PFSK-1 (cell line): ENCODE results near the gene TNFRSF4.

Experiments used
- FOXP2 ChIP-seq: optimal IDR thresholded peaks from 2 replicates; pipeline ENCODE3; 2011; ENCODE audit warnings: borderline replicate concordance, control low read depth, inconsistent platforms; ENCODE audit not compliant: insufficient read depth; ENCODE audit errors: extremely low read length, extremely low read depth
- POLR2AphosphoS5 ChIP-seq: IDR thresholded peaks from 2 replicates; pipeline ENCODE4 v1.6.1; 2012; ENCODE audit warnings: low read depth, mild to moderate bottlenecking, control low read depth, low read length, moderate library complexity
- SIN3A ChIP-seq: IDR thresholded peaks from 2 replicates; pipeline ENCODE4 v1.6.1; 2012; ENCODE audit warnings: mild to moderate bottlenecking, low read length, moderate library complexity, borderline replicate concordance; ENCODE audit not compliant: insufficient read depth
- TAF1 ChIP-seq: IDR thresholded peaks from 2 replicates; pipeline ENCODE4 v1.6.1; 2012; ENCODE audit warnings: low read length, control low read depth, borderline replicate concordance; ENCODE audit not compliant: insufficient read depth
- TF ChIP-seq, protein P1 (sequence below), 2 experiments: IDR thresholded peaks; 2 replicates each; pipeline versions ENCODE4 v1.6.1 to v1.8.0; 2011 to 2012; ENCODE audit warnings: low read depth in 2 of 2, low read length in 2 of 2, control low read depth in 1 of 2, inconsistent platforms in 1 of 2, mild to moderate bottlenecking in 1 of 2, moderate library complexity in 1 of 2; ENCODE audit not compliant: insufficient read depth in 1 of 2

Gene TNFRSF4

DNA sequence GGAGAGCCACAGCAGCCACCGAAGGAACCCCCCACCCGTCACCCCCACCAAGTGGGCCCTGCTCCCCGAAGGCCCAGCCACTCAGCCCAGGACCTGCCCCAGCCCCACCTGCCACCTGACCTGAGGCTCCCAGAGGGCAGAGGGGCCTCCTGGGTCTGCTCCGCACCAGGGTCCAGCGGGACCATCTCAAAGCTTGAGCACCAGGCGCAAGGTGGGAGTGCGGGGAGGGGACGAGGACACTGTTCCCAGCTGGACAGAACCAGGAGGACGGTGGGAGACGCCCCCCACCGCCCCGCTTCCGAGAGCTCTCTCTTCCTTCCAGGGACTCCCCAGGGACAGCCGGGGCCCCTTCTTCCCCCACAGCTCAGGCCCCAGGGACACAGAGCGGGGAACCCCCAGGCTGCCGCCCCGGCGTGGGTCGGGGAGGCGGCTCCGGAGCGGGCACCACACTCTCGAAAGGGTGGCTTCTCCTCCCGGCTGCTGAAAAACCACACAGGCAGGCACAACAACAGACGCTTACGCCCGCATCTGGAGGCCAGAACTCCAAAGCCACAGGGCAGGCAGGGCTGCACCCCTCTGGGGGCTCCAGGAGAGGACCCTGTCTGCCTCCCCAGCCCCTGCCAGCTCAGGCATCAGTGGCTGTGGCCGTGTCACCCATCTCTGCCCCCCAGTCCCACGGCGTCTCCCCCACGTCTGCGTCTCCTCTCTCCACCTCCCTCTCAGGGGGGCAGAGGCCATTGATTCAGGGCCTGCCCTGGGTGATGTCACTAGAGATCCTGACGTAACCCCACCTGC lies 42.2 kb downstream of the TNFRSF4 start:
- TF ChIP-seq SIN3A (no peak), FOXP2 (no peak), TAF1 (no peak), POLR2AphosphoS5 (no peak)
- TF ChIP-seq, protein P1, sequence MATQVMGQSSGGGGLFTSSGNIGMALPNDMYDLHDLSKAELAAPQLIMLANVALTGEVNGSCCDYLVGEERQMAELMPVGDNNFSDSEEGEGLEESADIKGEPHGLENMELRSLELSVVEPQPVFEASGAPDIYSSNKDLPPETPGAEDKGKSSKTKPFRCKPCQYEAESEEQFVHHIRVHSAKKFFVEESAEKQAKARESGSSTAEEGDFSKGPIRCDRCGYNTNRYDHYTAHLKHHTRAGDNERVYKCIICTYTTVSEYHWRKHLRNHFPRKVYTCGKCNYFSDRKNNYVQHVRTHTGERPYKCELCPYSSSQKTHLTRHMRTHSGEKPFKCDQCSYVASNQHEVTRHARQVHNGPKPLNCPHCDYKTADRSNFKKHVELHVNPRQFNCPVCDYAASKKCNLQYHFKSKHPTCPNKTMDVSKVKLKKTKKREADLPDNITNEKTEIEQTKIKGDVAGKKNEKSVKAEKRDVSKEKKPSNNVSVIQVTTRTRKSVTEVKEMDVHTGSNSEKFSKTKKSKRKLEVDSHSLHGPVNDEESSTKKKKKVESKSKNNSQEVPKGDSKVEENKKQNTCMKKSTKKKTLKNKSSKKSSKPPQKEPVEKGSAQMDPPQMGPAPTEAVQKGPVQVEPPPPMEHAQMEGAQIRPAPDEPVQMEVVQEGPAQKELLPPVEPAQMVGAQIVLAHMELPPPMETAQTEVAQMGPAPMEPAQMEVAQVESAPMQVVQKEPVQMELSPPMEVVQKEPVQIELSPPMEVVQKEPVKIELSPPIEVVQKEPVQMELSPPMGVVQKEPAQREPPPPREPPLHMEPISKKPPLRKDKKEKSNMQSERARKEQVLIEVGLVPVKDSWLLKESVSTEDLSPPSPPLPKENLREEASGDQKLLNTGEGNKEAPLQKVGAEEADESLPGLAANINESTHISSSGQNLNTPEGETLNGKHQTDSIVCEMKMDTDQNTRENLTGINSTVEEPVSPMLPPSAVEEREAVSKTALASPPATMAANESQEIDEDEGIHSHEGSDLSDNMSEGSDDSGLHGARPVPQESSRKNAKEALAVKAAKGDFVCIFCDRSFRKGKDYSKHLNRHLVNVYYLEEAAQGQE (IDR thresholded peaks at IDR 0.05; ENCODE audit: insufficient read depth in 1 of 2, low read depth in 2 of 2, low read length in 2 of 2): no peak

DNA sequence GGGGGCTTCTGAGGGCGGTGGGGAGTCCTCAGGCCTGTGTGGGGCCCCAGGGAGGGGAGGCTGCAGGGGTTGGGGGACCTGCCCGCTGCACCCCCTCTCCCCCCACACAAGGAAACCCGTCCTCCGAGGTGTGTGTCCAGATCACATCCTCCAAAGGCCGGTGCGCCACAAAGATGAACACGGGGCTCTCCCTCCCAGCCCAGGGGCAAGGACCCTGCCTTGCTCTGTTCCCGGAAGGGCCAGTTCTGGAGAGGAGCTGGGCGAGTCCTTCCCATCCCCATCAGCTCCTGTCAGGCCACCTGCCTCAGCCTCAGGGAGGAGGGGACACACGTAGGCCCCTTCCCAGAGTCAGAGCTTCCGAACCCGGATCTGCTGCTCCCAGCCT lies 42.8 kb downstream of the TNFRSF4 start:
- TF ChIP-seq POLR2AphosphoS5: no peak

DNA sequence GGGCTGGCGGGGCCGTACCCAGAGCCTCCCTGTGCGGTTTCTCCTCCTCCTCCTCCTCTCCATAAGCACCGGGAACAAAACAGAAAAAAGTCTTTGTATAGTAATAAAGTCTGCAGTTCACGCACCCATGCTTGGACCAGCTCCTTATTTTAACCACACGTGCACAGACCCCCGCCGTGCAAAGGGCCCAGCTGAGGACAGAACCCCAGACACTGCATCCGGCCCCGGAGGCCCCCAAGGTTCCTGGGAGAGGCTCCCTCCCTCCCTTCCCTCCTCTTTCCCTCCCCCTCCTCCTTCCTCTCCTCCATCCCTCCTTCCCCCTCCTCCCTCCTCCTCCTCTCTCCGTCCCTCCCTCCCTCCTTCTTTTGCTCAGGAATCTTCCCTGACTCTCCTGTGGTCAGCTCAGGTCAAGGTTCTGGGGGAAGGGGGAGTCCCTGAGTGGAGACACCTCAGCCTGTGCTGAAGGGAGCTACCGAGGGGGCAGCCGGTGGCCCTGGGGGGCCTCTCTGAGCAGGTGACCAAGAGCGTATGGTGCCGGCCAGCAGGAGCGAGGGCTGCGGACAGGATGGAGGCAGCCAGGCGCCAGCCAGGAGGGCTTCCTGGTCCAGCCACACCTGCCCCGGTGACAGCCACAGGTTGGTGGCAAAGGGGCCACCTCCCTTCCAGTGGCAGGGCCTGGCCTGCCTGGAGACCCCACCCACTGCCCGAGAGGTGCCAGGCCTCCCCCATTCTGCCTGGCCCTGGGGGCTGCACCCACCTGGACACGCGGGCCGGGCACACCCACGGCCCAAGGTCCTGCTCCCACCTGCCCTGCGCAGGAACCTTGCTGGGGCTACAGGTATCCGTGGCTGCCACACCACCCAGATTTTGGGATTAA lies 43.5 kb downstream of the TNFRSF4 start:
- TF ChIP-seq TAF1 (no peak), POLR2AphosphoS5 (no peak), SIN3A (no peak), FOXP2 (no peak)
- TF ChIP-seq, protein P1 (IDR thresholded peaks at IDR 0.05; ENCODE audit: insufficient read depth in 1 of 2, low read depth in 2 of 2, low read length in 2 of 2): no peak

DNA sequence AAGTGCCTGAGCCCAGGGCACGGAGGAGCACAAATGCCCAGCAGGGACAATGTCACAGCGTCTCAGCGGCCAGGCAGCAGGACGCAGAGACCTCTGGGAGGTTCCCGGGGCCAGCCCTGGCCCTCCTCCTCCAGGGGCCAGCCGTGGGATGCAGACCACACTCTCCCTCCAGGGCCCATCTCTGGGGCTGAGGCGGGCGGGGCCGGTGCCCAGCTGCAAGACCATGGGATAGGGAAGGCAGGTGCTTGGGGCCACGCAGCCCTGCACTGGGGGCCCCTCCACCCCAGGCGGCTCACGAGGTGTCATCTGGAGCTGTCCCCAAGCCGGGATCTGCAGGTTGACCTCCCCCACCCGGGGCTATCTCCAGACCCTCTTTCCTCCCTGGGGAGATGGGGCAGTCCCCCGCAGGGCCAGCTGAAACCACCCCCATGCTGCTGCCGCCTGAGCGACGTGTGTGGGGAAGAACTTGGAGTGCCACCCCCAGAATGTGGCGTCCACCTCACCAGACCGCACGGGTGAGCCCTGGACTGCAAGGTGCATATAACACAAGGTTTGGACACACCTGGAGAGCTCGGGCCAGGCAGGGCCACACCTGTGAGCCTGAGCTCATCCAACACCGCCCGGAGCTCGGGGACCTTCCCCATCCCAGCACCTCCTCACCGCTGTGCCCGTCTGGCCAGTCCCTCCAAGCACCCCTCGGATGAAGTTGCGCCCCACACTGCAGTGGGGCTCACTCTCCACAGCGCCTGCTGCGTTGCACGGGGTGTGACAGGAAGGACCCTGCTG lies 44.3 kb downstream of the TNFRSF4 start:
- TF ChIP-seq SIN3A (no peak), TAF1 (no peak), POLR2AphosphoS5 (no peak), FOXP2 (no peak)

DNA sequence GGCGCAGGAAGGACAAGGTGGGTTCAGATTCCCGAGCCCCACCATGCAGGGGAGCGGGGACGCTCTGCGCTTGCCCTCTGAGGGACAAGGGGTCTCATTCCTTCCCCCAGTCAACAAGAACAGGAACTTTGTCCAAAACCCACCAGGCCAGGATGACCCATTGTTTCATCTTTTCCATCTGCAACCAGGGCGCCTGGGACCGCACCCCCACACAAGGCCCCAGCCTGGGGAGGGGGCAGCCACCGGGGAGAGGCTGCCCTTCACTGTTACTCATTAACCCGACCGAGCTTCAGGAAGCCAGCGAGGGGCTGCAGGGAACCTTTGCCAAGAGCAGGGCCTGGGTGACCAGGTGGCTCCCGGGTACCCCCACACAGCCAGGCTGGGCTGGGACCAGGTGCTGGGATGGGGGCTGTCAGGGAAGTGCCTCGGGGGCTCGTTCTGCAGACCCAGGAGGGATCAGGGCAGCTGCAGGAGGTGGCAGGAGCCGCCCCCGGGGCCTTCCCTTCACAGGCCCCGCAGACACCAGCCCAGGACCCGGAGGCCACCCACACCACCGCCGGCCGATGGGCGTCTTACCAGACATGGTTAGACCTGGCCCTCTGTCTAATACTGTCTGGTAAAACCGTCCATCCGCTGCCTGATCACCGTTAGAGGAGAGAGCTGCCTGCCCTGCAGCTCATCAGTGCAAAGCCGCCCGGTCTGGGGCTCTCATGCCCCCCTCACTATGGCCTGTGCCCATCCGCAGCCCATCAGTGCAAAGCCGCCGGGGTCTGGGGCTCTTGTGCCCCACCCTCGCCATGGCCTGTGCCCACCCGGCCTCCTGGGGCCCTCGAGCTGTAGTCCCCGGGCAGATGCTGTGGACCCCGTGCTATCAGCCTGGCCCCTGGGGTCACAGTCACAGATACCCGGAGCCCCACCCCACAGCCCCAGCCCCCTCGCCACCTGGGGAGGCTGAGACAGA lies 45.2 kb downstream of the TNFRSF4 start:
- TF ChIP-seq POLR2AphosphoS5: no peak
- no peak for TF ChIP-seq FOXP2
- no peak for TF ChIP-seq SIN3A
- TF ChIP-seq, protein P1 (IDR thresholded peaks at IDR 0.05; ENCODE audit: insufficient read depth in 1 of 2, low read depth in 2 of 2, low read length in 2 of 2): no peak
- no peak for TF ChIP-seq TAF1
